ENCODE measurements around the gene ARHGAP10.

The ARHGAP10 gene

GRCh38 chr4:147761218-147761883, 29.5 kb downstream of the ARHGAP10 start:
- H3K36me3 ChIP-seq, result no peaks in the 10 kb centered on the region
- TF ChIP-seq, protein P1, sequence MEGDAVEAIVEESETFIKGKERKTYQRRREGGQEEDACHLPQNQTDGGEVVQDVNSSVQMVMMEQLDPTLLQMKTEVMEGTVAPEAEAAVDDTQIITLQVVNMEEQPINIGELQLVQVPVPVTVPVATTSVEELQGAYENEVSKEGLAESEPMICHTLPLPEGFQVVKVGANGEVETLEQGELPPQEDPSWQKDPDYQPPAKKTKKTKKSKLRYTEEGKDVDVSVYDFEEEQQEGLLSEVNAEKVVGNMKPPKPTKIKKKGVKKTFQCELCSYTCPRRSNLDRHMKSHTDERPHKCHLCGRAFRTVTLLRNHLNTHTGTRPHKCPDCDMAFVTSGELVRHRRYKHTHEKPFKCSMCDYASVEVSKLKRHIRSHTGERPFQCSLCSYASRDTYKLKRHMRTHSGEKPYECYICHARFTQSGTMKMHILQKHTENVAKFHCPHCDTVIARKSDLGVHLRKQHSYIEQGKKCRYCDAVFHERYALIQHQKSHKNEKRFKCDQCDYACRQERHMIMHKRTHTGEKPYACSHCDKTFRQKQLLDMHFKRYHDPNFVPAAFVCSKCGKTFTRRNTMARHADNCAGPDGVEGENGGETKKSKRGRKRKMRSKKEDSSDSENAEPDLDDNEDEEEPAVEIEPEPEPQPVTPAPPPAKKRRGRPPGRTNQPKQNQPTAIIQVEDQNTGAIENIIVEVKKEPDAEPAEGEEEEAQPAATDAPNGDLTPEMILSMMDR (IDR thresholded peaks at IDR 0.05), result no peak

DNA sequence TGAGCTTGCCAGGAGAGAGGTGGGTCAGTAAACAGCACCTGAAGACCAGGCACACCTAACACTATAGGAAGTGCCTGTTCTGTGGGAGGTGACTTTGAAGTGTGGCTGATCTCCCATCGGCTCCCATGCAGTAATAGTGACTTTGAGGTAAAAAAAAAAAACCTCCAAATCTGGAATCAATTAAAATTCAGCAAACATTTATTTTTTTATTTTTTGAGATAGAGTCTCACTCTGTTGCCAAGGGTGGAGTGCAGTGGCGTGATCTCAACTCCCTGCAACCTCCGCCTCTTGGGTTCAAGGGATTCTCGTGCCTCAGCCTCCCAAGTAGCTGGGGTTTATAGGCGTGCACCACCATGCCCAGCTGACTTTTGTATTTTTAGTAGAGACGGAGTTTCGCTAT, 32.4 kb downstream of the ARHGAP10 start:
- Histone ChIP-seq H3K9me3 (no peaks in the 10 kb centered on the region), H3K4me1 (ENCODE audit: control insufficient read depth in 1 of 2, insufficient read depth in 1 of 2, low read depth in 1 of 2, low read length in 1 of 2) (no peaks in the 10 kb centered on the region), H3K4me3 (ENCODE audit: low read depth in 1 of 2, low read length in 1 of 2) (no peak overlapping the region), H3K27me3 (no peaks in the 10 kb centered on the region), H3K27ac (no peak overlapping the region), H3K36me3 (no peaks in the 10 kb centered on the region)
- TF ChIP-seq, protein P1 (IDR thresholded peaks at IDR 0.05), result no peak

More at GRCh38 chr4:147761218-147761883, 29.5 kb downstream of the ARHGAP10 start:
- Histone ChIP-seq H3K4me1 (ENCODE audit: control insufficient read depth in 1 of 2, insufficient read depth in 1 of 2, low read depth in 1 of 2, low read length in 1 of 2) (no peaks in the 10 kb centered on the region), H3K27me3 (no peaks in the 10 kb centered on the region), H3K9me3 (no peaks in the 10 kb centered on the region), H3K27ac (no peak overlapping the region), H3K4me3 (ENCODE audit: low read depth in 1 of 2, low read length in 1 of 2) (no peak overlapping the region)

DNA sequence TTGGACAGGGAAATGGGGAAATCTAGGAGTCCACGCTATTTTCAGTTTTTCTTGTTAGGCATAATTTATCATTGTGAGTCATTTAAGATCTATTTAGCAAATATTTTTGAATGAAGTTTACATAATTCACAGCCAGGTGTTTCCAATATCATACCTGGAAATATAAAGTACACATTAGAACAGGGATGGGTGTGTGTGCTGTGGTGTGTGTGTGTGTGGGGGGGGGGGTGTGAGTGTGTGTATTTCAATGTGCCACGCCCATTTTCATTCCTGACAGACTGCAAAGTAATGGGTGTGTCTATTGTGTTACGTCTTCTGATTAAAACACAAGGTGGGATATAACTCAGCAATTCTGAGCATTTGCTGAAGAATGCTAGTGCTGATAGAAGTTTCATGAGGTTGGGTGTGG, 33.2 kb downstream of the ARHGAP10 start:
- H3K4me3 ChIP-seq (ENCODE audit: low read depth in 1 of 2, low read length in 1 of 2), result no peak overlapping the region
- H3K4me1 ChIP-seq (ENCODE audit: control insufficient read depth in 1 of 2, insufficient read depth in 1 of 2, low read depth in 1 of 2, low read length in 1 of 2), result no peaks in the 10 kb centered on the region
- no peaks in the 10 kb centered on the region for H3K27me3 ChIP-seq
- no peaks in the 10 kb centered on the region for H3K36me3 ChIP-seq
- no peak overlapping the region for H3K27ac ChIP-seq
- no peaks in the 10 kb centered on the region for H3K9me3 ChIP-seq
- TF ChIP-seq, protein P1 (IDR thresholded peaks at IDR 0.05), result no peak

GRCh38 chr4:147768113-147768512, 36.2 kb downstream of the ARHGAP10 start:
- H3K27ac ChIP-seq, result no peak overlapping the region

DNA sequence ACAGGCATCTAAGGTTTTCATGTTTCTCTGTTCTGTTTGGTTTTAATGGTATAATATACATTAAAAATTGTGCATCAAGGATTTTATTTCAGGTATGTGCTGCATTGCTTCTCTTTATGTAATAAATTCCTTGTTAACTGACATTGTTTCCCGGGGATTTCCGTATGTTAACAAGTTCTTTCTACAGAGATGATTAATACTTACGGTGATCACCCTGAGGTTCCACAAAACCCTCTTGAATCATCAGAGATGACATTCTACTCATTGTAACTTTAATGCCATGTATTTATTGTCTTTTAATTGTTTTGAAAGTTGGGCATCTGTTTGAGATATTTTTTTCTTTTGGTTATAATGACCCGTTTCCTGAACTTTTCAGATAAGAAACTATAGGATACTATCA, 37.5 kb downstream of the ARHGAP10 start:
- TF ChIP-seq, protein P1 (IDR thresholded peaks at IDR 0.05), result no peak
- Histone ChIP-seq H3K27me3 (no peaks in the 10 kb centered on the region), H3K4me3 (ENCODE audit: low read depth in 1 of 2, low read length in 1 of 2) (no peak overlapping the region), H3K9me3 (no peaks in the 10 kb centered on the region), H3K36me3 (no peaks in the 10 kb centered on the region), H3K27ac (no peak overlapping the region), H3K4me1 (ENCODE audit: control insufficient read depth in 1 of 2, insufficient read depth in 1 of 2, low read depth in 1 of 2, low read length in 1 of 2) (no peaks in the 10 kb centered on the region)

More at GRCh38 chr4:147768113-147768512, 36.2 kb downstream of the ARHGAP10 start:
- Histone ChIP-seq H3K27me3 (no peaks in the 10 kb centered on the region), H3K4me1 (ENCODE audit: control insufficient read depth in 1 of 2, insufficient read depth in 1 of 2, low read depth in 1 of 2, low read length in 1 of 2) (no peaks in the 10 kb centered on the region), H3K36me3 (no peaks in the 10 kb centered on the region), H3K4me3 (ENCODE audit: low read depth in 1 of 2, low read length in 1 of 2) (no peak overlapping the region), H3K9me3 (no peaks in the 10 kb centered on the region)
- TF ChIP-seq, protein P1 (IDR thresholded peaks at IDR 0.05), result no peak

Measured in neutrophil (primary cell).